K562 (cell line): Measurements from ENCODE around the gene C2CD2. TPM values are rescaled to one million over a fixed set of nuclear protein-coding genes. Genes with fewer than 3 reads are reported as not detected.

Experiments used
- BRCA1 ChIP-seq, 2 experiments: fragments of 450-650 bp in 1 of 2; sonication (generic) in 1 of 2; formaldehyde crosslinking in 1 of 2; IDR thresholded peaks; 2 replicates each; pipeline versions ENCODE4 v1.5.0 to v1.6.1; 2017 to 2020; ENCODE audit warnings: mild to moderate bottlenecking in 1 of 2, missing genetic modification reagents in 1 of 2
- EGR1 ChIP-seq: fragments of 450-650 bp; conservative IDR thresholded peaks from 2 replicates; pipeline ENCODE4 v1.6.1; 2017; ENCODE audit warnings: mild to moderate bottlenecking
- ETS2 ChIP-seq: IDR thresholded peaks from 2 replicates; pipeline ENCODE4 v1.6.1; 2016; ENCODE audit warnings: borderline replicate concordance, missing genetic modification characterization, mild to moderate bottlenecking, moderate library complexity, missing compliant biosample characterization; ENCODE audit not compliant: poor library complexity, severe bottlenecking
- FOSL1 ChIP-seq: fragments of 200-800 bp; sonication (Bioruptor generic); conservative IDR thresholded peaks from 2 replicates; pipeline ENCODE4 v1.6.1; 2016; ENCODE audit warnings: missing genetic modification characterization, missing compliant biosample characterization
- FOXK1 ChIP-seq: sonication (generic); formaldehyde crosslinking; IDR thresholded peaks from 2 replicates; pipeline ENCODE4 v1.8.0; 2022; ENCODE audit warnings: missing genetic modification reagents, mild to moderate bottlenecking, borderline replicate concordance
- GABPB1 ChIP-seq: sonication (generic); formaldehyde crosslinking; IDR thresholded peaks from 2 replicates; pipeline ENCODE4 v1.8.0; 2022; ENCODE audit warnings: mild to moderate bottlenecking, missing genetic modification reagents
- JUNB ChIP-seq: fragments of 450-650 bp; formaldehyde crosslinking; conservative IDR thresholded peaks from 2 replicates; pipeline ENCODE4 v1.4.0; 2020; ENCODE audit warnings: mild to moderate bottlenecking
- KAT8 ChIP-seq: fragments of 450-650 bp; IDR thresholded peaks from 2 replicates; pipeline ENCODE4 v1.6.1; 2016; ENCODE audit warnings: low read depth, mild to moderate bottlenecking
- KLF10 ChIP-seq: fragments of 250-450 bp; sonication (Bioruptor Pico); IDR thresholded peaks from 2 replicates; pipeline ENCODE4 v1.6.1; 2021; ENCODE audit warnings: matching md5 sums
- MAFF ChIP-seq: IDR thresholded peaks from 2 replicates; pipeline ENCODE4 v1.6.1; 2012; ENCODE audit warnings: low read length, improper control_type of control experiment
- NRF1 ChIP-seq, 2 experiments: fragments of 450-650 bp; IDR thresholded peaks in 1 of 2; conservative IDR thresholded peaks in 1 of 2; 2 replicates each; pipeline ENCODE4 v1.6.1; 2014; ENCODE audit warnings: mild to moderate bottlenecking in 2 of 2
- SMARCC2 ChIP-seq: fragments of 450-650 bp; IDR thresholded peaks from 2 replicates; pipeline ENCODE4 v1.6.1; 2017; ENCODE audit warnings: antibody characterized with exemption, moderate library complexity, mild to moderate bottlenecking, low read depth
- SMARCE1 ChIP-seq: fragments of 450-650 bp; IDR thresholded peaks from 2 replicates; pipeline ENCODE4 v1.7.1; 2016; ENCODE audit warnings: mild to moderate bottlenecking
- SUPT5H ChIP-seq: fragments of 450-650 bp; IDR thresholded peaks from 2 replicates; pipeline ENCODE4 v1.6.1; 2016
- ZNF507 ChIP-seq: conservative IDR thresholded peaks from 2 replicates; pipeline ENCODE4 v1.6.1; 2017; ENCODE audit warnings: missing genetic modification characterization, missing compliant biosample characterization
- ZNF696 ChIP-seq: fragments of 250-450 bp; sonication (Bioruptor Pico); conservative IDR thresholded peaks from 2 replicates; pipeline ENCODE4 v1.4.0; 2020; ENCODE audit warnings: mild to moderate bottlenecking, moderate library complexity
- polyA plus RNA-seq, 8 experiments: library from polyadenylated mRNA; depleted of rRNA in 4 of 8; stranded (reverse) in 5 of 8; unstranded in 3 of 8; fragments of >200 nt; fragmentation: Nextera tagmentation in 2 of 8; fragmentation: Illumina TruSeq in 1 of 8; extraction: Ambion mirVana in 2 of 8; extraction: Trizol in 1 of 8; gene quantifications; 2 replicates each; pipeline versions ENCODE4 v1.2.1 to v1.2.3, GENCODE V29; 2011 to 2014; ENCODE audit warnings: inconsistent platforms in 1 of 8, missing spikeins in 1 of 8
- total RNA-seq, 7 experiments: library from RNA; depleted of rRNA in 6 of 7; stranded (reverse); fragments of >200 nt in 6 of 7; fragmentation: Illumina TruSeq in 2 of 7; extraction: Trizol in 2 of 7; gene quantifications; 2 replicates each; pipeline versions ENCODE4 v1.2.1 to v1.2.3, GENCODE V29; 2011 to 2021; ENCODE audit warnings: low replicate concordance in 1 of 7
- TF ChIP-seq, protein P1 (sequence below): fragments of 250-450 bp; sonication (Bioruptor Pico); IDR thresholded peaks from 2 replicates; pipeline ENCODE4 v1.5.0; 2021; ENCODE audit warnings: mild to moderate bottlenecking, borderline replicate concordance
- TF ChIP-seq, protein P2 (sequence below): sonication (generic); formaldehyde crosslinking; IDR thresholded peaks from 2 replicates; pipeline ENCODE4 v1.8.1; 2023; ENCODE audit warnings: mild to moderate bottlenecking, missing genetic modification reagents
- TF ChIP-seq, protein P3 (sequence below): sonication (generic); formaldehyde crosslinking; IDR thresholded peaks from 2 replicates; pipeline ENCODE4 v1.9.0; 2022; ENCODE audit warnings: mild to moderate bottlenecking, missing genetic modification reagents
- TF ChIP-seq, protein P4 (sequence below): sonication (generic); formaldehyde crosslinking; IDR thresholded peaks from 2 replicates; pipeline ENCODE4 v1.8.1; 2023; ENCODE audit warnings: mild to moderate bottlenecking, missing genetic modification reagents
- TF ChIP-seq, protein P5 (sequence below): fragments of 450-650 bp; formaldehyde crosslinking; IDR thresholded peaks from 2 replicates; pipeline ENCODE4 v1.4.0; 2020; ENCODE audit warnings: mild to moderate bottlenecking

The C2CD2 gene
- total and polyA plus RNA-seq, 9 of the 15 experiments (the other 6 are each of a cell fraction or from before 2014, with no cell fraction given): 1.3 to 21.6 (median 12.1) TPM

DNA sequence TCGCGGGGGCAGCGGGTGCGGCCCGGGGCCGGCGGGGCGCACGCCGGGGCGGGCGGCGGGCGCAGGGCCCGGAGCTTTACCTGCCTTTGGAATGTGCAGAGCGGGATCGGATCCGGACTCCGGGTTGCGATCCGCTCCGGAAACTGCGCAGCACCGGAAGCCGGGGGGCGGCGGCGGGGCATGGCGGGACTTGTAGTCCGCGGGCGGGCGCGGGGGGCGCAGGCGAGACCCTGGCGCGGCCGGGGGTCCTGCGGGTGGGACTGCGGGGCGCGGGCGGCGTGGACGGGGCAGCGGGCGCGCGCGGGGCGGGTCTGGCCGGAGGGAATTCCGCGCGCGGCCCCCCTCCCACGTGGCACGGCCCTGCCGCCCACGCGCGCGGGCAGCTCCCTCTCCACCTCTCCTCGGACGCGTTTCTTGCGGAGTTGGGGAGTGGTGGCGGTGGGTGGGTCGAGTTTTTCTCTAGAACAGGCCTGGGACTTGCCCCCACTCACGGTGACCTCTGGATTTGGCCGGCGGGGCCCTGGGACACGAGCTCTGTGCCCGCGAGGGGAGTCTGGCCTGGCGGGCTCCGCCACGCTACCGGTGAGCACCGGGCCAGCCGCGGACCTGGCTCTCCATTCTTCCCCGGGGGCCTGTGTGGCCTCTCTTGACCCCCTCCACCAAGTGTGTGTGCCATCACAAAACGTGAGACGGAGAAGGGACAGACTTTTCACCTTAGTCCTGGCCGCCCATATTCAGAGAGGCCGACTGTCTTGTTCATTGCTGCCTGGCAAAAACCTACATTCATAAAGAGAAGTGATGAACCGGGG lies 74.4 kb downstream of the C2CD2 start, which contains the start of gene PRDM15 (continued):
- TF ChIP-seq, protein P1, sequence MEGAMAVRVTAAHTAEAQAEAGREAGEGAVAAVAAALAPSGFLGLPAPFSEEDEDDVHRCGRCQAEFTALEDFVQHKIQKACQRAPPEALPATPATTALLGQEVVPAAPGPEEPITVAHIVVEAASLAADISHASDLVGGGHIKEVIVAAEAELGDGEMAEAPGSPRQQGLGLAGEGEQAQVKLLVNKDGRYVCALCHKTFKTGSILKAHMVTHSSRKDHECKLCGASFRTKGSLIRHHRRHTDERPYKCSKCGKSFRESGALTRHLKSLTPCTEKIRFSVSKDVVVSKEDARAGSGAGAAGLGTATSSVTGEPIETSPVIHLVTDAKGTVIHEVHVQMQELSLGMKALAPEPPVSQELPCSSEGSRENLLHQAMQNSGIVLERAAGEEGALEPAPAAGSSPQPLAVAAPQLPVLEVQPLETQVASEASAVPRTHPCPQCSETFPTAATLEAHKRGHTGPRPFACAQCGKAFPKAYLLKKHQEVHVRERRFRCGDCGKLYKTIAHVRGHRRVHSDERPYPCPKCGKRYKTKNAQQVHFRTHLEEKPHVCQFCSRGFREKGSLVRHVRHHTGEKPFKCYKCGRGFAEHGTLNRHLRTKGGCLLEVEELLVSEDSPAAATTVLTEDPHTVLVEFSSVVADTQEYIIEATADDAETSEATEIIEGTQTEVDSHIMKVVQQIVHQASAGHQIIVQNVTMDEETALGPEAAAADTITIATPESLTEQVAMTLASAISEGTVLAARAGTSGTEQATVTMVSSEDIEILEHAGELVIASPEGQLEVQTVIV: no peak
- TF ChIP-seq GABPB1 (CRISPR knock-in tag) (peak; percentile 74), EGR1 (peak; percentile 94), SMARCE1 (no peak), KAT8 (no peak), KLF10 (CRISPR knock-in tag) (no peak), JUNB (CRISPR knock-in tag) (no peak), BRCA1 (IDR thresholded peaks at IDR 0.05) (no peak), BRCA1 (CRISPR knock-in tag; IDR thresholded peaks at IDR 0.05) (0 out of 2 replicates have a peak, but pooled peaks have one; percentile 77), FOXK1 (CRISPR knock-in tag) (0 out of 2 replicates have a peak, but pooled peaks have one; percentile 50), FOSL1 (tag) (peak; percentile 36), SMARCC2 (no peak), MAFF (no peak), ZNF507 (no peak), ZNF696 (no peak), SUPT5H (peak; percentile 64), NRF1 (conservative IDR thresholded peaks at IDR 0.05 in 1 of 2, IDR thresholded peaks at IDR 0.05 in 1 of 2) (no peak), ETS2 (no peak)
- TF ChIP-seq, protein P2, sequence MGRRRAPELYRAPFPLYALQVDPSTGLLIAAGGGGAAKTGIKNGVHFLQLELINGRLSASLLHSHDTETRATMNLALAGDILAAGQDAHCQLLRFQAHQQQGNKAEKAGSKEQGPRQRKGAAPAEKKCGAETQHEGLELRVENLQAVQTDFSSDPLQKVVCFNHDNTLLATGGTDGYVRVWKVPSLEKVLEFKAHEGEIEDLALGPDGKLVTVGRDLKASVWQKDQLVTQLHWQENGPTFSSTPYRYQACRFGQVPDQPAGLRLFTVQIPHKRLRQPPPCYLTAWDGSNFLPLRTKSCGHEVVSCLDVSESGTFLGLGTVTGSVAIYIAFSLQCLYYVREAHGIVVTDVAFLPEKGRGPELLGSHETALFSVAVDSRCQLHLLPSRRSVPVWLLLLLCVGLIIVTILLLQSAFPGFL (CRISPR knock-in tag): no peak
- TF ChIP-seq, protein P3, sequence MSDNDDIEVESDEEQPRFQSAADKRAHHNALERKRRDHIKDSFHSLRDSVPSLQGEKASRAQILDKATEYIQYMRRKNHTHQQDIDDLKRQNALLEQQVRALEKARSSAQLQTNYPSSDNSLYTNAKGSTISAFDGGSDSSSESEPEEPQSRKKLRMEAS (CRISPR knock-in tag): peak; percentile 87
- TF ChIP-seq, protein P4, sequence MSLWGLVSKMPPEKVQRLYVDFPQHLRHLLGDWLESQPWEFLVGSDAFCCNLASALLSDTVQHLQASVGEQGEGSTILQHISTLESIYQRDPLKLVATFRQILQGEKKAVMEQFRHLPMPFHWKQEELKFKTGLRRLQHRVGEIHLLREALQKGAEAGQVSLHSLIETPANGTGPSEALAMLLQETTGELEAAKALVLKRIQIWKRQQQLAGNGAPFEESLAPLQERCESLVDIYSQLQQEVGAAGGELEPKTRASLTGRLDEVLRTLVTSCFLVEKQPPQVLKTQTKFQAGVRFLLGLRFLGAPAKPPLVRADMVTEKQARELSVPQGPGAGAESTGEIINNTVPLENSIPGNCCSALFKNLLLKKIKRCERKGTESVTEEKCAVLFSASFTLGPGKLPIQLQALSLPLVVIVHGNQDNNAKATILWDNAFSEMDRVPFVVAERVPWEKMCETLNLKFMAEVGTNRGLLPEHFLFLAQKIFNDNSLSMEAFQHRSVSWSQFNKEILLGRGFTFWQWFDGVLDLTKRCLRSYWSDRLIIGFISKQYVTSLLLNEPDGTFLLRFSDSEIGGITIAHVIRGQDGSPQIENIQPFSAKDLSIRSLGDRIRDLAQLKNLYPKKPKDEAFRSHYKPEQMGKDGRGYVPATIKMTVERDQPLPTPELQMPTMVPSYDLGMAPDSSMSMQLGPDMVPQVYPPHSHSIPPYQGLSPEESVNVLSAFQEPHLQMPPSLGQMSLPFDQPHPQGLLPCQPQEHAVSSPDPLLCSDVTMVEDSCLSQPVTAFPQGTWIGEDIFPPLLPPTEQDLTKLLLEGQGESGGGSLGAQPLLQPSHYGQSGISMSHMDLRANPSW: no peak
- TF ChIP-seq, protein P5, sequence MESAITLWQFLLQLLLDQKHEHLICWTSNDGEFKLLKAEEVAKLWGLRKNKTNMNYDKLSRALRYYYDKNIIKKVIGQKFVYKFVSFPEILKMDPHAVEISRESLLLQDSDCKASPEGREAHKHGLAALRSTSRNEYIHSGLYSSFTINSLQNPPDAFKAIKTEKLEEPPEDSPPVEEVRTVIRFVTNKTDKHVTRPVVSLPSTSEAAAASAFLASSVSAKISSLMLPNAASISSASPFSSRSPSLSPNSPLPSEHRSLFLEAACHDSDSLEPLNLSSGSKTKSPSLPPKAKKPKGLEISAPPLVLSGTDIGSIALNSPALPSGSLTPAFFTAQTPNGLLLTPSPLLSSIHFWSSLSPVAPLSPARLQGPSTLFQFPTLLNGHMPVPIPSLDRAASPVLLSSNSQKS (CRISPR knock-in tag): no peak
